Measurements from ENCODE around the gene CNNM1. TPM values are rescaled to one million over a fixed set of nuclear protein-coding genes. Genes with fewer than 3 reads are reported as not detected.

CNNM1 gene
- total RNA-seq, 1 donor from 2014 or later: 0.63 TPM

DNA sequence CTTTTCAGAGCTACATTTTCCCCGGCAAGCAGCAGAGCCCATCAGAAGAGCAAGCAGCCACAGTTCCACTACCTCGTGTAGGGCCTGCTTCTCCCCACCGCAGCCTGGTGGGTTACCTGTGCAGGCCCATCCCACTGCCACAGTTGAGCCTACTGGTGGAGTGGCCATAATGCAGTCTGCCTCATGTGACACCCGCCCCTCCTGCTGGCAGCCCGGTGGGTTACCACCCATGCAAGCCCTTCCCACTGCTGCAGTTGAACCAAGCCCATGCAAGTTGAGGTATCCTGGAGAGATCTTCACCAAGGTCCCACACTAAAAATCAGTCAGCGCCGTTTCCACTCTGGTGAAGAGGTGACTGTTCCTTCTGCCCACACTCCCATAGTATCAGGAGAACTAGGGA lies 32.1 kb upstream of the CNNM1 start:
- TF ChIP-seq, protein P1, sequence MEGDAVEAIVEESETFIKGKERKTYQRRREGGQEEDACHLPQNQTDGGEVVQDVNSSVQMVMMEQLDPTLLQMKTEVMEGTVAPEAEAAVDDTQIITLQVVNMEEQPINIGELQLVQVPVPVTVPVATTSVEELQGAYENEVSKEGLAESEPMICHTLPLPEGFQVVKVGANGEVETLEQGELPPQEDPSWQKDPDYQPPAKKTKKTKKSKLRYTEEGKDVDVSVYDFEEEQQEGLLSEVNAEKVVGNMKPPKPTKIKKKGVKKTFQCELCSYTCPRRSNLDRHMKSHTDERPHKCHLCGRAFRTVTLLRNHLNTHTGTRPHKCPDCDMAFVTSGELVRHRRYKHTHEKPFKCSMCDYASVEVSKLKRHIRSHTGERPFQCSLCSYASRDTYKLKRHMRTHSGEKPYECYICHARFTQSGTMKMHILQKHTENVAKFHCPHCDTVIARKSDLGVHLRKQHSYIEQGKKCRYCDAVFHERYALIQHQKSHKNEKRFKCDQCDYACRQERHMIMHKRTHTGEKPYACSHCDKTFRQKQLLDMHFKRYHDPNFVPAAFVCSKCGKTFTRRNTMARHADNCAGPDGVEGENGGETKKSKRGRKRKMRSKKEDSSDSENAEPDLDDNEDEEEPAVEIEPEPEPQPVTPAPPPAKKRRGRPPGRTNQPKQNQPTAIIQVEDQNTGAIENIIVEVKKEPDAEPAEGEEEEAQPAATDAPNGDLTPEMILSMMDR (conservative IDR thresholded peaks at IDR 0.05; ENCODE audit: low read depth, low read length): no peak
- DNase-seq (ENCODE audit: low read depth): no peak

GRCh38 chr10:99303899-99304861 lies 25.0 kb upstream of the CNNM1 start:
- TF ChIP-seq, protein P1 (conservative IDR thresholded peaks at IDR 0.05; ENCODE audit: low read depth, low read length): no peak
- no peak overlapping the region for H3K4me3 ChIP-seq (ENCODE audit: low read depth, low read length)
- peak; percentile 9 for DNase-seq (ENCODE audit: low read depth)

More for the DNA sequence above, 32.1 kb upstream of the CNNM1 start:
- H3K4me3 ChIP-seq (ENCODE audit: low read depth, low read length): no peak overlapping the region

- H3K4me3 ChIP-seq (ENCODE audit: low read depth, low read length): no peak overlapping the region
- TF ChIP-seq, protein P1 (conservative IDR thresholded peaks at IDR 0.05; ENCODE audit: low read depth, low read length): no peak
- no peak for DNase-seq (ENCODE audit: low read depth)
Observed at GRCh38 chr10:99304862-99305229, 24.3 kb upstream of the CNNM1 start.

GRCh38 chr10:99312501-99312900 lies 16.7 kb upstream of the CNNM1 start:
- H3K4me3 ChIP-seq (ENCODE audit: low read depth, low read length): no peak overlapping the region
- DNase-seq (ENCODE audit: low read depth): no peak
- TF ChIP-seq, protein P1 (conservative IDR thresholded peaks at IDR 0.05; ENCODE audit: low read depth, low read length): no peak

GRCh38 chr10:99315853-99316252 lies 13.3 kb upstream of the CNNM1 start:
- TF ChIP-seq, protein P1 (conservative IDR thresholded peaks at IDR 0.05; ENCODE audit: low read depth, low read length): no peak
- no peak for DNase-seq (ENCODE audit: low read depth)
- H3K4me3 ChIP-seq (ENCODE audit: low read depth, low read length): no peak overlapping the region

- TF ChIP-seq, protein P1 (conservative IDR thresholded peaks at IDR 0.05; ENCODE audit: low read depth, low read length): no peak
- DNase-seq (ENCODE audit: low read depth): no peak
- H3K4me3 ChIP-seq (ENCODE audit: low read depth, low read length): no peak overlapping the region
Observed at GRCh38 chr10:99316374-99316773, 12.8 kb upstream of the CNNM1 start.

Data from epithelial cell of proximal tubule (primary cell).